Esophagus (tissue), 2 donors: ENCODE measurements around the gene MAML1. TPM values are rescaled to one million over a fixed set of nuclear protein-coding genes. Genes with fewer than 3 reads are reported as not detected.
"Not testable (repeated sequence)": the region's sequence is repeated elsewhere in the genome, so short reads cannot be mapped to it uniquely, and the experiment has no call there.

ENCODE experiments used
- H3K27ac ChIP-seq, 2 donors: one replicate each; pipeline ENCODE4 v1.5.1; 2013; ENCODE audit warnings: low read depth in 2 of 2, mild to moderate bottlenecking in 2 of 2, inconsistent platforms in 1 of 2, low read length in 1 of 2, moderate library complexity in 1 of 2
- H3K27me3 ChIP-seq, 2 donors: one replicate each; pipeline ENCODE4 v1.6.1; 2013; ENCODE audit warnings: low read length in 2 of 2, control low read depth in 1 of 2, mild to moderate bottlenecking in 1 of 2; ENCODE audit not compliant: insufficient read depth in 2 of 2, control insufficient read depth in 1 of 2
- H3K36me3 ChIP-seq, 2 donors: one replicate each; pipeline ENCODE4 v1.6.1; 2013; ENCODE audit warnings: low read length in 1 of 2; ENCODE audit not compliant: control insufficient read depth in 2 of 2, insufficient read depth in 2 of 2
- H3K4me1 ChIP-seq, 2 donors: one replicate each; pipeline ENCODE4 v1.6.1; 2013; ENCODE audit warnings: low read length in 1 of 2; ENCODE audit not compliant: control insufficient read depth in 2 of 2, insufficient read depth in 2 of 2
- H3K4me3 ChIP-seq, 2 donors: one replicate each; pipeline ENCODE4 v1.5.1; 2013; ENCODE audit warnings: low read length in 2 of 2, mild to moderate bottlenecking in 2 of 2, low read depth in 1 of 2, moderate library complexity in 1 of 2
- H3K9me3 ChIP-seq, 2 donors: one replicate each; pipeline ENCODE4 v1.6.1; 2013; ENCODE audit warnings: mild to moderate bottlenecking in 2 of 2, low read depth in 1 of 2, low read length in 1 of 2, moderate library complexity in 1 of 2; ENCODE audit not compliant: control insufficient read depth in 2 of 2, insufficient read depth in 1 of 2
- WGBS, 2 donors: extraction: QIAGEN DNeasy Blood & Tissue Kit; methylation state at CpG; one replicate each; pipeline ENCODE4 v1.1.7; 2013; 5-methylcytosine and 5-hydroxymethylcytosine counted together
- polyA plus RNA-seq, 2 donors: library from polyadenylated mRNA; stranded (reverse); fragments of 200-250 nt; gene quantifications; one replicate each; pipeline ENCODE4 v1.2.3, GENCODE V29; 2013
- donor health status: healthy with polysubstance abuse.
- donor health status: Bipolar disorder and iron deficiency.

The MAML1 gene
- polyA plus RNA-seq, 2 donors: 7.1 to 7.9 TPM

- 1% methylated on average over 77 to 101 of the region's 101 CpGs for WGBS, 2 donors
- Histone ChIP-seq H3K36me3 (peaks cover 3 to 8% of the 10 kb centered on the region in 2 donors), H3K4me3 (peak overlapping the region; percentile 89 to 93), H3K27me3 (no peaks in the 10 kb centered on the region), H3K27ac (peak overlapping the region; percentile 95 to 97), H3K9me3 (no peaks in the 10 kb centered on the region), H3K4me1 (peaks cover 0 to 5% of the 10 kb centered on the region in 2 donors)
Measured at GRCh38 chr5:179732918-179733771, 523 bp downstream of the MAML1 start.

- H3K4me1 ChIP-seq: peaks cover 0 to 5% of the 10 kb centered on the region in 2 donors
- 0 to 2% methylated on average over 2 of the region's 2 CpGs for WGBS, 2 donors
Measured at GRCh38 chr5:179733772-179734126, 1.1 kb downstream of the MAML1 start.

GRCh38 chr5:179734536-179735164, 2.0 kb downstream of the MAML1 start:
- H3K27ac ChIP-seq: peak overlapping the region in 1 of 2 donors; percentile 42

More at GRCh38 chr5:179733772-179734126, 1.1 kb downstream of the MAML1 start:
- H3K36me3 ChIP-seq: peaks cover 3 to 8% of the 10 kb centered on the region in 2 donors
- H3K27ac ChIP-seq: peak overlapping the region; percentile 95 to 97
- no peaks in the 10 kb centered on the region for H3K27me3 ChIP-seq
- H3K4me3 ChIP-seq: peak overlapping the region; percentile 89 to 93
- no peaks in the 10 kb centered on the region for H3K9me3 ChIP-seq

GRCh38 chr5:179738742-179739141, 6.1 kb downstream of the MAML1 start:
- H3K4me1 ChIP-seq: peaks cover 0 to 2% of the 10 kb centered on the region in 2 donors
- WGBS, 2 donors: 87 to 89% methylated on average over 4 of the region's 4 CpGs
- H3K9me3 ChIP-seq: no peaks in the 10 kb centered on the region
- no peak overlapping the region for H3K27ac ChIP-seq
- H3K36me3 ChIP-seq: no peaks in the 10 kb centered on the region
- H3K27me3 ChIP-seq: no peaks in the 10 kb centered on the region
- no peak overlapping the region for H3K4me3 ChIP-seq

More at GRCh38 chr5:179734536-179735164, 2.0 kb downstream of the MAML1 start:
- Histone ChIP-seq H3K9me3 (no peaks in the 10 kb centered on the region), H3K4me3 (peak overlapping the region in 1 of 2 donors; percentile 89), H3K27me3 (no peaks in the 10 kb centered on the region), H3K36me3 (peaks cover 0 to 2% of the 10 kb centered on the region in 2 donors), H3K4me1 (peaks cover 0 to 5% of the 10 kb centered on the region in 2 donors)
- 70 to 74% methylated on average over 12 of the region's 12 CpGs for WGBS, 2 donors

- not testable (repeated sequence) for H3K36me3 ChIP-seq, H3K9me3 ChIP-seq, H3K4me3 ChIP-seq, H3K27ac ChIP-seq, H3K27me3 ChIP-seq, H3K4me1 ChIP-seq
- 91% methylated on average over 7 of the region's 7 CpGs for WGBS, 2 donors
Measured at GRCh38 chr5:179744106-179744505, 11.5 kb downstream of the MAML1 start.

- H3K36me3 ChIP-seq: peaks cover 0 to 4% of the 10 kb centered on the region in 2 donors
- no peaks in the 10 kb centered on the region for H3K27me3 ChIP-seq
- H3K27ac ChIP-seq: no peak overlapping the region
- no peak overlapping the region for H3K4me3 ChIP-seq
- 98% methylated on average over 2 of the region's 2 CpGs for WGBS, 2 donors
- H3K4me1 ChIP-seq: no peaks in the 10 kb centered on the region
- H3K9me3 ChIP-seq: no peaks in the 10 kb centered on the region
Measured at GRCh38 chr5:179746872-179747271, 14.2 kb downstream of the MAML1 start.

- Histone ChIP-seq H3K27me3 (no peaks in the 10 kb centered on the region), H3K36me3 (peaks cover 0 to 4% of the 10 kb centered on the region in 2 donors), H3K4me1 (no peaks in the 10 kb centered on the region), H3K4me3 (no peak overlapping the region), H3K27ac (no peak overlapping the region), H3K9me3 (no peaks in the 10 kb centered on the region)
- 88 to 92% methylated on average over 3 of the region's 3 CpGs for WGBS, 2 donors
Measured at GRCh38 chr5:179747811-179748210, 15.2 kb downstream of the MAML1 start.

- Histone ChIP-seq H3K4me3 (no peak overlapping the region), H3K27me3 (no peaks in the 10 kb centered on the region)
Measured at GRCh38 chr5:179749857-179750508, 17.4 kb downstream of the MAML1 start.

GRCh38 chr5:179753971-179754370, 21.3 kb downstream of the MAML1 start:
- H3K4me3 ChIP-seq: no peak overlapping the region
- no peaks in the 10 kb centered on the region for H3K9me3 ChIP-seq
- H3K36me3 ChIP-seq: peaks cover 0 to 4% of the 10 kb centered on the region in 2 donors
- H3K4me1 ChIP-seq: no peaks in the 10 kb centered on the region
- H3K27ac ChIP-seq: no peak overlapping the region
- WGBS, 2 donors: 93 to 95% methylated on average over 5 of the region's 5 CpGs
- no peaks in the 10 kb centered on the region for H3K27me3 ChIP-seq

More at GRCh38 chr5:179749857-179750508, 17.4 kb downstream of the MAML1 start:
- Histone ChIP-seq H3K9me3 (no peaks in the 10 kb centered on the region), H3K36me3 (peaks cover 0 to 4% of the 10 kb centered on the region in 2 donors), H3K27ac (no peak overlapping the region), H3K4me1 (no peaks in the 10 kb centered on the region)
- 83 to 85% methylated on average over 8 of the region's 8 CpGs for WGBS, 2 donors
